ENCODE measurements around the gene CRHR1.

- no peak for TF ChIP-seq CTCF (IDR thresholded peaks at IDR 0.05; ENCODE audit: insufficient read depth, low read length)
- TF ChIP-seq POLR2AphosphoS5 (IDR thresholded peaks at IDR 0.05; ENCODE audit: low read depth): no peak
- no peak for TF ChIP-seq GABPA (IDR thresholded peaks at IDR 0.05; ENCODE audit: low read depth)
Observed at GRCh38 chr17:45838751-45839295, 54.7 kb downstream of the CRHR1 start.

All from HL-60 (cell line).